A549 (cell line): ENCODE data around the gene TM2D3. TPM values are rescaled to one million over a fixed set of nuclear protein-coding genes. Genes with fewer than 3 reads are reported as not detected.

Experiments used
- ATAC-seq, 2 experiments: fragments of 200-7000 bp in 1 of 2; fragments of >200 bp in 1 of 2; cut with Nextera tagmentation in 1 of 2; cut with Tn5 transposase in 1 of 2; 3 replicates each; pipeline versions ENCODE4 v1.8.0 to v1.9.1; 2018 to 2020; ENCODE audit warnings: mild to moderate bottlenecking in 1 of 2, moderate library complexity in 1 of 2
- CTCF ChIA-PET: fragments of 300-600 bp; sonication (Branson Sonifier 250); formaldehyde crosslinking; extraction: SDS; loops from one replicate; lab custom pipeline; 2021; ENCODE audit warnings: antibody characterized with exemption, inconsistent platforms; lab: Yijun Ruan, JAX
- POLR2A ChIA-PET: fragments of 350-600 bp; formaldehyde crosslinking; extraction: SDS; loops from one replicate; lab custom pipeline; 2021; ENCODE audit warnings: antibody characterized with exemption, inconsistent platforms; lab: Yijun Ruan, JAX
- DNase-seq, 2 experiments: peaks; one replicate each; pipeline versions ENCODE4 v3.0.0 to v3.0.0-alpha.2; 2011 to 2016; ENCODE audit warnings: low read depth in 1 of 2, low spot score in 1 of 2
- FAIRE-seq: peaks from 2 replicates; lab custom pipeline; 2011; peaks lifted over from hg19 to GRCh38; lab: Jason Lieb, UNC
- H3K27ac ChIP-seq, 2 experiments: fragments of >200 bp; sonication (Bioruptor Twin); formaldehyde crosslinking; 3 replicates each; pipeline ENCODE4 v1.5.1; 2016 to 2017
- H3K4me1 ChIP-seq: fragments of >200 bp; sonication (Bioruptor Twin); formaldehyde crosslinking; 3 replicates; pipeline ENCODE4 v1.6.1; 2016
- H3K4me2 ChIP-seq: fragments of >200 bp; sonication (Bioruptor Twin); formaldehyde crosslinking; 3 replicates; pipeline ENCODE4 v1.6.1; 2016
- H3K4me3 ChIP-seq: fragments of >200 bp; sonication (Bioruptor Twin); formaldehyde crosslinking; 3 replicates; pipeline ENCODE4 v1.5.1; 2016
- H3K9me3 ChIP-seq: fragments of >200 bp; sonication (Bioruptor Twin); formaldehyde crosslinking; 3 replicates; pipeline ENCODE4 v1.6.1; 2016
- CBX2 ChIP-seq: fragments of 200-600 bp; sonication (generic); IDR thresholded peaks from 2 replicates; pipeline ENCODE4 v1.6.1; 2016; ENCODE audit warnings: low read depth, mild to moderate bottlenecking, borderline replicate concordance
- CEBPB ChIP-seq, 2 experiments: fragments of >200 bp in 1 of 2; sonication (Bioruptor Twin) in 1 of 2; formaldehyde crosslinking in 1 of 2; IDR thresholded peaks; 2 replicates each; pipeline ENCODE4 v1.6.1; 2012 to 2016
- CHD2 ChIP-seq: fragments of 150-350 bp; IDR thresholded peaks from 2 replicates; pipeline ENCODE4 v1.6.1; 2014; ENCODE audit warnings: low read length; ENCODE audit not compliant: partially characterized antibody
- ESRRA ChIP-seq: fragments of 150-350 bp; IDR thresholded peaks from 2 replicates; pipeline ENCODE4 v1.6.1; 2014; ENCODE audit warnings: mild to moderate bottlenecking, low read length, borderline replicate concordance
- FOSB ChIP-seq: fragments of 250-450 bp; sonication (Bioruptor Pico); IDR thresholded peaks from 2 replicates; pipeline ENCODE4 v1.5.0; 2020; ENCODE audit warnings: mild to moderate bottlenecking, moderate library complexity
- FOSL2 ChIP-seq, 2 experiments: fragments of 450-650 bp in 1 of 2; fragments of >200 bp in 1 of 2; sonication (Bioruptor Twin) in 1 of 2; formaldehyde crosslinking; IDR thresholded peaks; 2 replicates each; pipeline versions ENCODE4 v1.5.0 to v1.6.1; 2016 to 2020; ENCODE audit warnings: mild to moderate bottlenecking in 1 of 2, moderate library complexity in 1 of 2
- FOXS1 ChIP-seq: fragments of 250-450 bp; sonication (Bioruptor Pico); IDR thresholded peaks from 2 replicates; pipeline ENCODE4 v1.5.0; 2020; ENCODE audit warnings: mild to moderate bottlenecking, moderate library complexity
- HDAC2 ChIP-seq: fragments of 200-600 bp; sonication (generic); IDR thresholded peaks from 2 replicates; pipeline ENCODE4 v1.6.1; 2016
- HOXA7 ChIP-seq: fragments of 250-450 bp; sonication (Bioruptor Pico); IDR thresholded peaks from 2 replicates; pipeline ENCODE4 v1.5.0; 2020; ENCODE audit warnings: mild to moderate bottlenecking, moderate library complexity
- JUNB ChIP-seq: fragments of >200 bp; sonication (Bioruptor Twin); formaldehyde crosslinking; IDR thresholded peaks from 2 replicates; pipeline ENCODE4 v1.6.1; 2016
- NFE2L2 ChIP-seq: fragments of 150-350 bp; conservative IDR thresholded peaks from 2 replicates; pipeline ENCODE4 v1.6.1; 2014; ENCODE audit warnings: low read length
- RAD21 ChIP-seq, 2 experiments: fragments of >200 bp in 1 of 2; sonication (Bioruptor Twin) in 1 of 2; formaldehyde crosslinking in 1 of 2; IDR thresholded peaks in 1 of 2; conservative IDR thresholded peaks in 1 of 2; 2 replicates in 1 of 2; 3 replicates in 1 of 2; pipeline ENCODE4 v1.6.1; 2012 to 2018; ENCODE audit warnings: inconsistent platforms in 1 of 2
- RCOR1 ChIP-seq: fragments of 150-350 bp; IDR thresholded peaks from 2 replicates; pipeline ENCODE4 v1.6.1; 2014; ENCODE audit warnings: antibody characterized with exemption, low read length, low read depth
- RFX5 ChIP-seq: fragments of 450-650 bp; IDR thresholded peaks from 2 replicates; pipeline ENCODE4 v1.7.1; 2014; ENCODE audit warnings: antibody characterized with exemption, mild to moderate bottlenecking, moderate library complexity
- WGBS: methylation state at CpG from one replicate; pipeline ENCODE4 v1.1.6; 2017; ENCODE audit errors: missing lambda C conversion rate; 5-methylcytosine and 5-hydroxymethylcytosine counted together
- polyA plus RNA-seq, 4 experiments: library from polyadenylated mRNA; depleted of rRNA in 3 of 4; stranded (reverse); fragments of >200 nt; fragmentation: RNase III in 1 of 4; extraction: RNeasy Plus Mini Kit Qiagen cat#74134 plus additional on column Dnase treatment in 1 of 4; gene quantifications; 2 replicates in 3 of 4; 3 replicates in 1 of 4; pipeline ENCODE4 v1.2.3, GENCODE V29; 2011 to 2017
- TF ChIP-seq, protein P1 (sequence below): fragments of 450-650 bp; IDR thresholded peaks from 2 replicates; pipeline ENCODE4 v1.6.1; 2014; ENCODE audit warnings: antibody characterized with exemption
- TF ChIP-seq, protein P2 (sequence below): fragments of >200 bp; sonication (Bioruptor Twin); formaldehyde crosslinking; IDR thresholded peaks from 3 replicates; pipeline ENCODE4 v1.5.1; 2016
- TF ChIP-seq, protein P3 (sequence below): fragments of 200-600 bp; sonication (generic); IDR thresholded peaks from 2 replicates; pipeline ENCODE4 v1.6.1; 2016; ENCODE audit warnings: antibody characterized with exemption, mild to moderate bottlenecking, moderate library complexity
- TF ChIP-seq, protein P4 (sequence below): fragments of >200 bp; sonication (Bioruptor Twin); formaldehyde crosslinking; IDR thresholded peaks from 2 replicates; pipeline ENCODE4 v1.6.1; 2016

The TM2D3 gene
- polyA plus RNA-seq, 2 of the 4 experiments (the other 2 are of a cell fraction), result 39.6 to 76.6 TPM

DNA sequence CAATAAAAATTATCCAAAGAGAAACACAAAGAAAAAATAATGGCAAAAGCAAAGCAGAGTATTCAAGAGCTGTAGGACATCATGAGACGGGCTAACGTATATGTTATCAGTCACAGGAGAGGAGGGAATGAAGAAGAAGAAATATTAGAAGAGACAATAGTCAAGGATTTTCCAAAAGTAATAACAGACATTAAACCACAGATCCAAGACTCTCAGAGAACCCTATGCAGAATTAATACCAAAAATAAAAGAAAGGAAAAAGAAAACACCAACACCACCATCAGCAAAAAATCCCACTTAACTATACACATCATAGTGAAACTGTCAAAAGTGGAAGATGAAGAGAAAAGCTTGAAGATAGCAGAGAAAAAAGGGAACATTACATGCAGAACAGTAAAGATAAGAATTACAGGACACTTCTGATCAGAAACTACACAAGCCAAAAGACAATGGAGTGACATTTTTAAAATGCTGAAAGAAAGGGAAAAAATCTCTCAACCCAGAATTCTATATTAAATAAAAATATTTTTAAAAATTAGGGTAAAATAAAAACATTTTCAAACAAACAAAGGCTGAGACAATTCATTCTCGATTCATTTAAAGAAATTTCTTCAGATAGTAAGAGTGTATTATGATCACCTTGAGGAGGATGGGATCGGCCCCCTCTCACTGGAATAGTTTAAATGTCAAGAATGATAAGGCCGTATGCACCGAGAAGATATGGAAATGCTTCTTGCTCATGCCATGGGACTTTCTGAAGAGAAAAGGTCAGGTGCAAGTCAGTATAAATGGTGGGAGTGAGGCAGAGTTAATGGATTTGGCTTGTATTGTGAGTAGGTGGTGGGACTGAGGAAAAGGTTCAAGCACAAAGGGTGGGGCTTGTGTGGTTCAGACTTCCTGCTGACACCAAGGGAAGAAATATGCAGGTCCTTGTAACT, 28.5 kb downstream of the TM2D3 start (continued):
- TF ChIP-seq, protein P1, sequence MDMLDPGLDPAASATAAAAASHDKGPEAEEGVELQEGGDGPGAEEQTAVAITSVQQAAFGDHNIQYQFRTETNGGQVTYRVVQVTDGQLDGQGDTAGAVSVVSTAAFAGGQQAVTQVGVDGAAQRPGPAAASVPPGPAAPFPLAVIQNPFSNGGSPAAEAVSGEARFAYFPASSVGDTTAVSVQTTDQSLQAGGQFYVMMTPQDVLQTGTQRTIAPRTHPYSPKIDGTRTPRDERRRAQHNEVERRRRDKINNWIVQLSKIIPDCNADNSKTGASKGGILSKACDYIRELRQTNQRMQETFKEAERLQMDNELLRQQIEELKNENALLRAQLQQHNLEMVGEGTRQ, result no peak
- TF ChIP-seq HDAC2 (no peak), CBX2 (no peak), HOXA7 (no peak), ESRRA (no peak), FOXS1 (CRISPR knock-in tag) (no peak), RCOR1 (no peak), JUNB (no peak)
- TF ChIP-seq, protein P2, sequence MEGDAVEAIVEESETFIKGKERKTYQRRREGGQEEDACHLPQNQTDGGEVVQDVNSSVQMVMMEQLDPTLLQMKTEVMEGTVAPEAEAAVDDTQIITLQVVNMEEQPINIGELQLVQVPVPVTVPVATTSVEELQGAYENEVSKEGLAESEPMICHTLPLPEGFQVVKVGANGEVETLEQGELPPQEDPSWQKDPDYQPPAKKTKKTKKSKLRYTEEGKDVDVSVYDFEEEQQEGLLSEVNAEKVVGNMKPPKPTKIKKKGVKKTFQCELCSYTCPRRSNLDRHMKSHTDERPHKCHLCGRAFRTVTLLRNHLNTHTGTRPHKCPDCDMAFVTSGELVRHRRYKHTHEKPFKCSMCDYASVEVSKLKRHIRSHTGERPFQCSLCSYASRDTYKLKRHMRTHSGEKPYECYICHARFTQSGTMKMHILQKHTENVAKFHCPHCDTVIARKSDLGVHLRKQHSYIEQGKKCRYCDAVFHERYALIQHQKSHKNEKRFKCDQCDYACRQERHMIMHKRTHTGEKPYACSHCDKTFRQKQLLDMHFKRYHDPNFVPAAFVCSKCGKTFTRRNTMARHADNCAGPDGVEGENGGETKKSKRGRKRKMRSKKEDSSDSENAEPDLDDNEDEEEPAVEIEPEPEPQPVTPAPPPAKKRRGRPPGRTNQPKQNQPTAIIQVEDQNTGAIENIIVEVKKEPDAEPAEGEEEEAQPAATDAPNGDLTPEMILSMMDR, result no peak

DNA sequence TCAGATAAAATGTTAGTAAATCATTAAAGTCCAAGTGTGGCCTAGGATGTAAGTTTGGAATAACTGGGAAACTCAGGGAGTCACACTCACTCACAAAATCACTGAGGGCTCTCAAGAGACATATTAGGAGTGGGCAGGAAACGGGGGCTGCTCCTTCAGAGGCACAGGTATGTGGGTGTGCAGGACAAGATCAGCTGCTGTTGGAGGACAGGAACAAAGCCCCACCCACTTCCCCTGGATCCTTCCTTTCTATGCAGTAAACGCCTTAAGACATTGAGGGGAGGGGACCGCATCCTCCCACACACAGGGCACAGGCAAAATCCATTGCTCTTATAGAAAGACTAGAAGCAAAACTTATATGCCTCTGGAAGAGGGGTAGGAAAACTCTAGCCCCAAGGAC, 30.2 kb downstream of the TM2D3 start:
- 70% methylated on average over 3 of the region's 3 CpGs for WGBS
- Histone ChIP-seq H3K4me1 (no peaks in the 10 kb centered on the region; the same call in 1 of the 3 replicates), H3K27ac (no peak overlapping the region), H3K9me3 (no peaks in the 10 kb centered on the region), H3K4me2 (no peak overlapping the region), H3K4me3 (no peak overlapping the region)
- no peak for DNase-seq
- TF ChIP-seq FOSL2 (IDR thresholded peaks at IDR 0.05), result no peak
- no peak for TF ChIP-seq FOSL2 (CRISPR knock-in tag; IDR thresholded peaks at IDR 0.05)
- TF ChIP-seq RAD21 (conservative IDR thresholded peaks at IDR 0.05 in 1 of 2, IDR thresholded peaks at IDR 0.05 in 1 of 2), result no peak
- no peak for TF ChIP-seq CHD2
- no peak for TF ChIP-seq FOSB (CRISPR knock-in tag)
- no peak for TF ChIP-seq RFX5
- TF ChIP-seq, protein P3, sequence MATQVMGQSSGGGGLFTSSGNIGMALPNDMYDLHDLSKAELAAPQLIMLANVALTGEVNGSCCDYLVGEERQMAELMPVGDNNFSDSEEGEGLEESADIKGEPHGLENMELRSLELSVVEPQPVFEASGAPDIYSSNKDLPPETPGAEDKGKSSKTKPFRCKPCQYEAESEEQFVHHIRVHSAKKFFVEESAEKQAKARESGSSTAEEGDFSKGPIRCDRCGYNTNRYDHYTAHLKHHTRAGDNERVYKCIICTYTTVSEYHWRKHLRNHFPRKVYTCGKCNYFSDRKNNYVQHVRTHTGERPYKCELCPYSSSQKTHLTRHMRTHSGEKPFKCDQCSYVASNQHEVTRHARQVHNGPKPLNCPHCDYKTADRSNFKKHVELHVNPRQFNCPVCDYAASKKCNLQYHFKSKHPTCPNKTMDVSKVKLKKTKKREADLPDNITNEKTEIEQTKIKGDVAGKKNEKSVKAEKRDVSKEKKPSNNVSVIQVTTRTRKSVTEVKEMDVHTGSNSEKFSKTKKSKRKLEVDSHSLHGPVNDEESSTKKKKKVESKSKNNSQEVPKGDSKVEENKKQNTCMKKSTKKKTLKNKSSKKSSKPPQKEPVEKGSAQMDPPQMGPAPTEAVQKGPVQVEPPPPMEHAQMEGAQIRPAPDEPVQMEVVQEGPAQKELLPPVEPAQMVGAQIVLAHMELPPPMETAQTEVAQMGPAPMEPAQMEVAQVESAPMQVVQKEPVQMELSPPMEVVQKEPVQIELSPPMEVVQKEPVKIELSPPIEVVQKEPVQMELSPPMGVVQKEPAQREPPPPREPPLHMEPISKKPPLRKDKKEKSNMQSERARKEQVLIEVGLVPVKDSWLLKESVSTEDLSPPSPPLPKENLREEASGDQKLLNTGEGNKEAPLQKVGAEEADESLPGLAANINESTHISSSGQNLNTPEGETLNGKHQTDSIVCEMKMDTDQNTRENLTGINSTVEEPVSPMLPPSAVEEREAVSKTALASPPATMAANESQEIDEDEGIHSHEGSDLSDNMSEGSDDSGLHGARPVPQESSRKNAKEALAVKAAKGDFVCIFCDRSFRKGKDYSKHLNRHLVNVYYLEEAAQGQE, result no peak
- no peak for TF ChIP-seq NFE2L2
- TF ChIP-seq, protein P4, sequence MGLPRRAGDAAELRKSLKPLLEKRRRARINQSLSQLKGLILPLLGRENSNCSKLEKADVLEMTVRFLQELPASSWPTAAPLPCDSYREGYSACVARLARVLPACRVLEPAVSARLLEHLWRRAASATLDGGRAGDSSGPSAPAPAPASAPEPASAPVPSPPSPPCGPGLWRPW, result no peak
- no peak for TF ChIP-seq CEBPB (IDR thresholded peaks at IDR 0.05)
- CTCF ChIA-PET, result interaction anchor here (1.0 to 2.2 kb wide), 7 partner anchors 13 to 322 kb away, joined by 3 to 10 read pairs (median 6); no protein-coding TSS in a partner anchor
- no peak for ATAC-seq
- FAIRE-seq, result no peak
- POLR2A ChIA-PET, result no interaction called here
